ENCODE measurements around the gene TTC7B.

DNA sequence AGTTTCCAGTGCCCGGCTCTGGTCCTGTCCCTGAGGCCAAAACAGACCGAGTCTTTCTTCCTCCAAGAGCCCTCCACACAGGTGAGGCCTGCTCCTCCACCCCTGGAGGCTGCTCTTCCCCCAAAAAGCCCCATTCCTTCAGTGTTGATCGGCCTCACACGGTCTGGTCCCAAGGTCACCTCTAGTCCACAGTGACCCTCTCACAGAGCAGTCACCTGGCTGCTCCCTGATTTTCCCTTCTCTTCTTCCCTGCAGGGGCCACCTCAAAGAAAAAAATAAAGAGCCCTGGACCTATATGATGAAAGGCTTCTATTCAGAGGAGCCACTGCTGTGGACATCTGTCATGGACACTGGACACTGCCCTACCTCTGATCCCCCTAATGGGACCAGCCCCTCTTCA, 42.5 kb downstream of the TTC7B start:
- no peak for TF ChIP-seq CTCF (conservative IDR thresholded peaks at IDR 0.05 in 1 of 2, IDR thresholded peaks at IDR 0.05 in 1 of 2; ENCODE audit: low read depth in 1 of 2, low read length in 2 of 2)
- TF ChIP-seq EZH2 (IDR thresholded peaks at IDR 0.05; ENCODE audit: low read length, missing control alignments): no peak

Data from fibroblast of lung (primary cell).